NCI-H1417 (cell line): ENCODE results near the gene BMAL1.
"Not testable (repeated sequence)": the region's sequence is repeated elsewhere in the genome, so short reads cannot be mapped to it uniquely, and the experiment has no call there.

Experiments
- DNase-seq, 3 experiments: peaks; one replicate each; lab custom pipeline; 2025; lab: John Stamatoyannopoulos, UW

BMAL1 gene

DNA sequence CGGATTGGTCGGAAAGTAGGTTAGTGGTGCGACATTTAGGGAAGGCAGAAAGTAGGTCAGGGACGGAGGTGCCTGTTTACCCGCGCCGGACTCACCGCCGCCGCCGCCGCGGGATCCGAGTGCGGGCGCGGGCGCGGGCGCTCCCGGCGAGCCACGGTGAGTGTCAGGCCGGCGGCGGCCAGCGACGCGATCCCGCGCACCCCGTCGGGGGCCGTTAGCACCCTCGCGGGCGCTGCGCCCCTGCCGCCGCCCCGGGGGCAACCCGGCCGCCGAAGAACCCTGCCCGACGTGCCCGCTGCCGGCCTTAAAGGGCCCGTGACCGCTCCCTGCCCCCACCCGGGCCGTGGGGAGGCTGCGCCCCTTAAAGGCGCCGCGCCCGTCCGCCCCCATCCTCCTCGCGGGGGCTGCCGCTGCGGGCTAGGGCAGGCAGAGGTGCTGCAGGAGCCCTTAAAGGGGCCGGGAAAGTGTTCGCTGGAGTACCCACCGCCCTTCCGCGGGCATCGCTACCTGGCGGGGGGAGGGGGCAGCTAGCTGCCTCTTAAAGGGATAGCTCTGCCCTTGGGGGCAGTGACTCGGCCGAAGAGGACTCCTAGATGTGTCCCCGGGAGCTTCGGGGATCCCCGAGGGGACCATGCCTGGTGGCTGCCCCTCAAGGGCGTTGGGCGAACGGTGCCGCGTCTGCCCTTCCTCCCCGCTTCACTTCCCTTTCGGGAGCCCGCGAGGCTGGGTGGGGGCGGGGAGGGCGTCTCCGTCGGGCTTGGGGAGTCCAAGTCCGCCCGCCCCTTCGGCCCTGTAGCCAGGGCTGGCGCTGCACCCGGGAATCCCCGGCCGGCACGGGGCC lies at the start of gene BMAL1:
Gene BMAL1, plus strand, starts transcription at position 23 of the 841 bp plus-strand sequence. CDS start 76,519 bp downstream, outside the sequence.
- DNase-seq, result peak; percentile 33 to 79 (median 74)

- DNase-seq, result no peak
These were observed 49.0 kb upstream of the BMAL1 start for GRCh38 chr11:13228572-13228971.

DNA sequence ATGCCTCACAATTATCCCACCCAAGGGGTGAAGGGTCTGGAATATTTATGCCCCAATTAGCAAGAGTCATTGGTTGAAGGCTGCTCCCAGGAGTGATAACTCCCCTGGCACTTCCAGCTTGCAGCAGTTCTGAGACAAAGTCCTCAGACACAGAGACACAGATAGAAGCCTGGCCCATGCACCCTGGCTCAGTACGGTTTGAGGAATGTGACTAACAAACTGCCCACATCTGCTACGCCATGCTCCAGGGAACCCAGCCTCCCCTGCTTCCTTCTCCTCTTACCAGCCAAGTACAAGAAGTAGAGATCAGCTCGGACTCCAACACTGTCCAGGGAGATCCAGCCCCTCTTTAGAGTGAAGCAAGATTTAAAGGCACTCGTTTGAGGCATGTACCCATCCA lies 48.5 kb upstream of the BMAL1 start:
- no peak for DNase-seq

DNA sequence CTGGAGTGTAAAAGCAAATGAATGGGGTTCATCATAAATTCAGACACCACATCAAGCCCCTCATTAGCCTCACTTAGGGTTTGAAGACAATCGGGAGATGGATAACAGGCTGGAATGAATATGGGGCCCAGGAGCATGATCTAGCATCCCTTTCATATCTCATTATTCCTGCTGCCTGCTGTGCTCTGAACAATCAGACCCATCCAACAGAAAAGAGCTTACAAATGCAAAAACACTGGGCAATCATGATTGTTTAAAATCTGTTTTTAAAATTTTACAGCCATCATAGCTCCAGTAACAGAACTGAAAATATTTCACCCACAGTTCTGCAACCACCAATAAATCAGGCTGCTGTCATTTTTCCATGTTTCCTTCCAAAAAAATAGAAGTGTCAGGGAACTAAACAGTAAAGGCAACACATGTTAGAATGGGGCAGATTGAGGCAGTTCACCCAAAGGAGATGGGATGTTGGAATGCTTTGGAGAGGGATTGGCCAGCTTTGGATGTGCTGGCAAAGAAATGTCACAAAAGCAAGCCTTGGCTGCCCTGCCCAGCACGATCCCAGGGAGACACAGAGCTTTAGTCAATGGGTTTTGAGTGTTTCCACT lies 47.8 kb upstream of the BMAL1 start:
- peak in 2 of 3 experiments; percentile 11 to 61 for DNase-seq

DNA sequence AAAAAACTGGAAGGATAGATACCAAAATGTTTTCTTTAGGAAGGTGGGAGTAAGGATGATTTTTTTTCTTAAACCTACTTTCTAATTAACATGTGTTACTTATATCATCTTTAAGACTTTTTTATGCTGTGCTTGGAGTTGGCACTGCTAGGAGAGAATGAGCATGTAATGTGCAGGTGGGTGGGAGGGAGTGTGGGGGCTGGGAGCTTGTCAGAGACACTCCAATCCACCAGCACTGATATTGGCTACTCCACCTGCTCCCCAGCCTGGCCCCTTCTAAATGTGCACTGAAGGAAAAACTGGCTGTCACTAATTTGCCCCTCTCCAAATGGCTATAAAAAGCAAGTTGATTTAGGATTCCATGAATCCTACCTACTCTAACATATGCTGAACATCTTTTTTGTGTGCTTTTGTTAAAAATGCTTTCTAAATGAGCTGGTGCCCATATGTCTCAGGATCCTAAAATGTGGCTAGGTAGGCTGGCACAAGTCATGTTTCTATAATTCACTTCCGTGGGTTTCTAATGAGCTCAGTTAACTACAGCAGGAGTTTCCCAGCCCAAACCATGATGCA lies 44.3 kb upstream of the BMAL1 start:
- peak in 1 of 3 experiments; percentile 7 for DNase-seq

DNA sequence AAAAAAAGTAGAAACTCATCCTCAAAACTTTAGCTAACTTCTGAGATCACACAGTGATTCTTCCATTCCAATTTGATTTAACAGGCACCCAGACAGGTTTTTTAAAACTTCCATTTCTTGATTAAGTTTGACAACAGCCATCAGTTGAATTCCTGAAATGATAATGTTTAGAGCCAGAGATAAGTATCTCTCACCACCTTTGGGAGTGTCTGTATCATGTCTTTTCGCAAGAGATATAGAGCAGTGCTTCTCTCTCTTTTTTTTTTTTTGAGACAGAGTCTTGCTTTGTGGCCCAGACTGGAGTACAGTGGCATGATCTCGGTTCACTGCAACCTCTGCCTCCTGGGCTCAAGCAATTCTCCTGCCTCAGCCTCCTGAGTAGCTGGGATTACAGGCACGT lies 41.7 kb upstream of the BMAL1 start:
- no peak for DNase-seq

DNA sequence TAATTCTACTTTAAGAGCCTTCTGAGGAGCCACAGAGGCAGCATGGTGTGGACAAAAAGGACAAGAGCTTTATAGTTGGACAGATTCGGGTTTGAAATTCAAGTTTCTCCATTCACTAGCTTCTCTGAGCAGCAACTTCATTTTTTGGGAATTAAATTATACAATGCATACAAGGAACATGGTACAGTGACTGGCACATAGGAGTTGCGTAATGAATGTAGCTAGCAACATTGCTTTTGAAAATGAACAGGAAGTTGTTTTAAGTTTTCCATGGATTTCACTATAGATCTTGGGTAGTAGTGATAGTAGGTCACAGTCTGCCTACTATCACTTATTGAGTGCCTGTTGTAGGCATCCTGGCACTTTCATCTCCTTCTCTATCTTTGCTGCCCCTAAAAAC lies 41.0 kb upstream of the BMAL1 start:
- DNase-seq, result no peak

- DNase-seq, result no peak
These were observed 39.8 kb upstream of the BMAL1 start for GRCh38 chr11:13237761-13238160.

GRCh38 chr11:13238879-13239514 lies 38.6 kb upstream of the BMAL1 start:
- DNase-seq, result peak; percentile 37 to 53 (median 43)

- no peak for DNase-seq
These were observed 35.0 kb upstream of the BMAL1 start for GRCh38 chr11:13242564-13242963.

GRCh38 chr11:13247606-13248296 lies 29.8 kb upstream of the BMAL1 start:
- no peak for DNase-seq

DNA sequence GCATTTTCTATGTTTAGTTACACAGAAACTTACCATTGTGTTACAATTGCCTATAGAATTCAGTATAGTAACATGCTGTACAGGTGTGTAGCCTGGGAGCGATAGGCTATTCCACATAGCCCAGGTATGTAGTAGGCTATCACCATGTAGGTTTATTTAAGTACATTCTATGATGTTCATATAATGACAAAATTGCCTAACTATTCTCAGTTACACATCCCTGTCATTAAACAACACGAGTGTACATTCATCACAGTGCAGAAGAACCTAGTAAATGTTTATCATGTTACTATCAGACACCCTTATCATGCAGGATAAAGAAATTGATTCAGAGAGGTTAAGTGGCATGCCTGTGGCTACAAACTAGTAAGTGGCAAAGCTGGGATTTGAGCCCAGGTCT lies 28.4 kb upstream of the BMAL1 start:
- DNase-seq, result no peak

DNA sequence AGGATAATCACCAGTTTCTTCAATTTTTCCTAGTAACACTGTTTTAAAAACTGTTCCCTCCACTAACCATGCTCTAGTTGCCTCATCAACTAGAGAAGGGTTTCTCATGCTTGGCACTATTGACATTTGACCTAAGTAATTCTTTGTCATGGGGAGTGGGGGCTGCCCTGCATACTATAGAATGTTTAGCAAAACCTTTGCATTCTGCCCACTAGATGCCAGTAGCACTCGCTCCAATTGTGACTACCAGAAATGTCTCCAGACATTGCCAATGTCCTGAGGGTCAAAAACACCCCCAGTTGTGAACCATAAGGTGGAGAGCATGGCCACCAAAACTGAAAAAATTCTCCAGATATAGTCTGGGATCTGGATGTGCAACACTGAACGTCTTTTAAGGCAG lies 27.6 kb upstream of the BMAL1 start:
- peak in 1 of 3 experiments; percentile 11 for DNase-seq

DNA sequence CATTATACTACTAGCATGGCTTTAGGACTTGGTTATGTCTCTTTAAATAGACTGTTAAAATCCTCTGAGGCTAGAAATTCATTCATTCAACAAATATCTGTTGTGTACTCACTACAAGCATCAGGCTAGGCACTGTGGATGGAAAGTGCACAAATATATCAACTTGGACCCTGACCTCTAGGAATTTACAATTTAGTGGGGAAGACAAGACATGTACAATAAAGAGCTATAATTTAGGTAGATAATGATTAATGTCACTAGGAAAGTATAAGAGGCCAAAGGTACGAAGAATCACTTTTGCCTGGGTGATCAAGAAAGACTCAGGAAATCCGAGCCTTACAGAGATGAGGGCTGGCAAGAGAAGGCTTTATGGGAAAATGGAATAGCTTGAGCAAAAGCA lies 25.6 kb upstream of the BMAL1 start:
- no peak for DNase-seq

DNA sequence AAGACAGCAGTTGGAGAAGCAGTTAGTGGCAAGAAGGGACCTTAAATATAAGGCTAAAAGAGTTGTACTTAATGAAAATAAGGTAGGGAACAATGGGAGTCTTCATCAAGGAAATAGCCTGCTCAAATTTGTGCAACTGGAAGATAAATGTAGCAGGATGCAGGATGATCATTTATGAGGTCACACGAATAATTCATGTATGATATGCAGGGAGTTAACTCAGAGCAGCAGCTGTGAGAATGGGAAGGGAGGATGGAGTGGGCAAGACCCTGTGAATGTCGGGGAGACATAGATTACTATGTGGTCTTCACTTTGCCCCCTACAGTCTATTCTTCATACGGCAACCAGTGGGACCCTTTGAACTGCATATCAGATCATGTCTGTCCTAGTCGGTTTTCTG lies 25.2 kb upstream of the BMAL1 start:
- no peak for DNase-seq

DNA sequence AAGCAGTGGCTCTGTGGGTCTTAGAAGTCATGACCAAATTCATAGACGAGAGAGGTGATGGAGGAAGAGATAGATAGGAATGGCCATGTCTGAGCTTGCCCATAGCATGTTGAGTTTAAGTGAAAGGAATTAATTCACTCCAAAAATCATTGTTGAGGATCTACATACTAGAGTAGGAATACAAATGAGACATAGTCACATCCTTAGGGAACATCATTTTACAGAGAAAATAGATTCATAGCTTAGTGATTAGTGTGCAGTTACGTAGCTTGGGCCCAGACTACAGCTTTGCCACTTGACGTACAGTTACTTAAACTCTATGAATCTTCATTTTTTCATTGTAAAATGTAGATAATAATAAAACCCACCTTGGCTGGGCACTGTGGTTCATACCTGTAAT lies 21.4 kb upstream of the BMAL1 start:
- DNase-seq, result no peak

DNA sequence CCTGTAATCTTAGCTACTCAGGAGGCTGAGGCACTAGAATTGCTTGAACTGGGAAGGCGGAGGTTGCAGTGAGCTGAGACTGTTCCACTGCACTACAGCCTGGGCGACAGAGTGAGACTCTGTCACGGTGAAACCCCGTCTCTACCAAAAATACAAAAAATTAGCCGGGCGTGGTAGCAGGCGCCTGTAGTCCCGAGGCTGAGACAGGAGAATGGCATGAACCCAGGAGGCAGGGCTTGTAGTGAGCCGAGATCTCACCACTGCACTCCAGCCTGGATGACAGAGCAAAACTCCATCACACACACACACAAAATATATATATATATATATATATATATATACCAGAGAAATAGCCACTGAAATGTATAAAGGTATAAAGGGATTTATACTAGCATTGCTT lies 19.5 kb upstream of the BMAL1 start:
- DNase-seq, result not testable (repeated sequence)

- DNase-seq, result no peak
These were observed 18.7 kb upstream of the BMAL1 start for GRCh38 chr11:13258855-13259254.

DNA sequence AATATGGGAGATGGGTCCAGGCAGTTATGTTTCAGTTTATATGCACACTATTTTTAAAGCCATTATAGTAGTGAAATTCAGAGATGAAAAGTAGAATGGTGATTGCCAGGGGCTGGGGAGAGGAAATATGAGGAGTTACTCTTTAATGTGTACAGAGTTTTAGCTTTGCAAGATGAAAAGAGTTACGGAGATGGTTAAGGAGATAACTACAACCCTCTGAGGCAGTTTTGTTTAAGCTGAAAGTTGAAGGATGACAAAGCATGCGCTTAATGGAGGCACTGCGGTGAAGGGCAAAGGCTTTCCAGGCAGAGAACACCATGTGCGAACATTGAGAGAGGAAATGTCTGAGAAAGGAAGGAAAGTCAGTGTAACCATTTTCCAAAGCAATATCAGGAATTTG lies 18.2 kb upstream of the BMAL1 start:
- no peak for DNase-seq

- peak in 2 of 3 experiments; percentile 23 to 32 for DNase-seq
These were observed 17.2 kb upstream of the BMAL1 start for GRCh38 chr11:13260201-13260962.

DNA sequence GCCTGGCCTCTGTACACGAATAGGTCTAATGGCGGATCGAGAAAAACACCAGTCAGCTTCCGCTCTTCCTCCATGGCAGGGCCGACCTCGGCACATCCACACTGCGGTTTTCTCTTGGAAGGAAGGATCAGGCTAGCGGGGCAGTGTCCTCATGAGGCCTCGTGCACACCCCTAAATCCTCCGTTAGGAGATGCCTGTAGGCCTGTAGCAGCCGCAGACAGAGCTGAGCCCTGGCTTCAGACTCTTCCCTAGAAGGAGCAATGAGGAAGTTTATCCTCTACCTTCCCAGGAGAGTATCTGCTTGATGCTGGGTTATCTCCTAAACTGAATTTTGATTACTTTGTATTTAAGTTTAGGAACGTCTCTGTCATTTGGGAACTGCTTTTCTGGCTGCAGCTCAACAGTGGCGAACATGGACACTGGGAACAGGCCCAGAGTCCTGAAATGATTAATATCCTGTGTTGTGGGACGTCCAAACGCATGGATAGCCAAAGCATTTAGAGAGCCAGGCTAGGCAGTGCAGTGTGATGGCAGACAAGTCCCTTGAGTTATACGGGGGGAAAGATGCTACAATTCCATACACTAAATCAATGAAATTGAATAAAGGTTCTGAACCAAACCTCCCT lies 16.5 kb upstream of the BMAL1 start:
- DNase-seq, result no peak
